SK-N-SH treated with all-trans-retinoic acid at 6 μM for 48 hours (cell line): ENCODE data around the gene KIAA0513.

ENCODE experiments used
- ATAC-seq: fragments of 200-7000 bp; cut with Tn5 transposase; 3 replicates; pipeline ENCODE4 v1.9.1; 2020; ENCODE audit warnings: mild to moderate bottlenecking, moderate library complexity
- ARNTL ChIP-seq: fragments of 450-650 bp; formaldehyde crosslinking; IDR thresholded peaks from 2 replicates; pipeline ENCODE4 v1.5.0; 2020; ENCODE audit warnings: low read depth, mild to moderate bottlenecking, moderate library complexity, borderline replicate concordance
- CREB5 ChIP-seq: fragments of 250-450 bp; sonication (Bioruptor Pico); IDR thresholded peaks from 2 replicates; pipeline ENCODE4 v1.5.1; 2020; ENCODE audit warnings: low read depth, mild to moderate bottlenecking, moderate library complexity
- CSDC2 ChIP-seq: fragments of 250-450 bp; sonication (Bioruptor Pico); IDR thresholded peaks from 2 replicates; pipeline ENCODE4 v1.5.0; 2020; ENCODE audit warnings: mild to moderate bottlenecking, moderate library complexity
- CSRNP3 ChIP-seq: fragments of 250-450 bp; sonication (Bioruptor Pico); IDR thresholded peaks from 2 replicates; pipeline ENCODE4 v1.5.1; 2021; ENCODE audit warnings: mild to moderate bottlenecking, moderate library complexity
- ESRRG ChIP-seq: fragments of 250-450 bp; sonication (Bioruptor Pico); IDR thresholded peaks from 2 replicates; pipeline ENCODE4 v1.6.1; 2021; ENCODE audit warnings: mild to moderate bottlenecking
- GLIS3 ChIP-seq: fragments of 250-450 bp; sonication (Bioruptor Pico); IDR thresholded peaks from 2 replicates; pipeline ENCODE4 v1.5.0; 2020; ENCODE audit warnings: mild to moderate bottlenecking, moderate library complexity
- OSR1 ChIP-seq: fragments of 250-450 bp; sonication (Bioruptor Pico); IDR thresholded peaks from 2 replicates; pipeline ENCODE4 v1.8.0; 2022; ENCODE audit warnings: moderate library complexity, mild to moderate bottlenecking, inconsistent platforms
- PPARA ChIP-seq: fragments of 250-450 bp; sonication (Bioruptor Pico); IDR thresholded peaks from 2 replicates; pipeline ENCODE4 v1.5.0; 2020; ENCODE audit warnings: mild to moderate bottlenecking, borderline replicate concordance
- RARB ChIP-seq: fragments of 250-450 bp; sonication (Bioruptor Pico); IDR thresholded peaks from 2 replicates; pipeline ENCODE4 v1.8.0; 2021; ENCODE audit warnings: mild to moderate bottlenecking, moderate library complexity
- SNAI2 ChIP-seq: fragments of 250-450 bp; sonication (Bioruptor Pico); IDR thresholded peaks from 2 replicates; pipeline ENCODE4 v1.5.0; 2020; ENCODE audit warnings: mild to moderate bottlenecking, moderate library complexity
- TCF4 ChIP-seq: fragments of 250-450 bp; sonication (Bioruptor Pico); IDR thresholded peaks from 2 replicates; pipeline ENCODE4 v1.8.0; 2021; ENCODE audit warnings: mild to moderate bottlenecking, moderate library complexity, borderline replicate concordance
- TOX ChIP-seq: fragments of 250-450 bp; sonication (Bioruptor Pico); IDR thresholded peaks from 2 replicates; pipeline ENCODE4 v1.8.0; 2021; ENCODE audit warnings: mild to moderate bottlenecking, moderate library complexity, borderline replicate concordance
- TSHZ2 ChIP-seq: fragments of 250-450 bp; sonication (Bioruptor Pico); IDR thresholded peaks from 2 replicates; pipeline ENCODE4 v1.5.0; 2020; ENCODE audit warnings: mild to moderate bottlenecking, moderate library complexity
- ZC3H10 ChIP-seq: fragments of 250-450 bp; sonication (Bioruptor Pico); IDR thresholded peaks from 2 replicates; pipeline ENCODE4 v1.5.1; 2021; ENCODE audit warnings: mild to moderate bottlenecking, moderate library complexity
- ZFP3 ChIP-seq: fragments of 250-450 bp; sonication (Bioruptor Pico); IDR thresholded peaks from 2 replicates; pipeline ENCODE4 v1.5.0; 2020; ENCODE audit warnings: mild to moderate bottlenecking, moderate library complexity
- ZNF565 ChIP-seq: fragments of 450-650 bp; formaldehyde crosslinking; conservative IDR thresholded peaks from 2 replicates; pipeline ENCODE4 v1.5.0; 2020; ENCODE audit warnings: low read depth, mild to moderate bottlenecking, moderate library complexity
- ZNF70 ChIP-seq: fragments of 450-650 bp; formaldehyde crosslinking; IDR thresholded peaks from 2 replicates; pipeline ENCODE4 v1.5.0; 2020; ENCODE audit warnings: mild to moderate bottlenecking, moderate library complexity
- ZNF8 ChIP-seq: fragments of 450-650 bp; formaldehyde crosslinking; IDR thresholded peaks from 2 replicates; pipeline ENCODE4 v1.5.0; 2020; ENCODE audit warnings: mild to moderate bottlenecking, moderate library complexity
- TF ChIP-seq, protein P1 (sequence below): fragments of 250-450 bp; sonication (Bioruptor Pico); IDR thresholded peaks from 2 replicates; pipeline ENCODE4 v1.8.0; 2020; ENCODE audit warnings: mild to moderate bottlenecking, moderate library complexity, borderline replicate concordance

KIAA0513 gene

DNA sequence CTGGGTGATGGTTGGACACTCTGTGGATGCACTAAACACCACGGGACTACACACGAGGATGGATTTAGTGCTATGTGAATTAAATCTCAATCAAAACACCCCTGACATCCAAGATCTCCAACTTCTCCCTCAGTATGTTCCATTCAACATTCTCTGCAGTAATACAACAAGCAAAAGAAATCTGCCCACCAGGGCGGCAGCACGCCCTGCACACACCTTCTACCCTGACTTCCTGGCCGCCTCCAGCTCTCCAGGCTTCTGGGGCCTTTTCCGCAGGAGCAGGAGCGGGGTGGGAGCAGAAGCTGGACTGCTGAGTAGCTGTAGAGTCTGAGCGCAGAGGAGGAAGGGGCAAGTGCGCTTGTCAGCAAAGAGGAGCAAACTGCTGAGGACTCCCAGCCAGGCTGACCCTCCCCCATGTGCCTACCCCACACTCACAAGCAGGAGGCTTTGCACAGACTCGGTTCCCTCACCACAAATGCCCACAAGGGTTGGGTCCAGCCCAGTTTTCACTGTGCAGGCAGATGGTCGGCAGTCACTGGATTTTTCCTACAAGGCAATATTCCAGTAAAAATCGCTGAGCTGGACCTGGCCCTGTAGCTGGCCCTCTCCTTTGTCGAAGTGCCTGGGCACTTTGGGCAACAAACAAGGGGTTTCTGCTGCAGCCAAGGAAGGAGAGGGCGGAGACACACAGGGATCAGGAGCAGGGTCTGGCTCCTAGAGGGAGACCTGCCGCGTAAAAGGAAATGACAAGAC, 39.1 kb upstream of the KIAA0513 start:
- TF ChIP-seq RARB (CRISPR knock-in tag) (no peak), GLIS3 (CRISPR knock-in tag) (no peak)
- ATAC-seq = no peak

DNA sequence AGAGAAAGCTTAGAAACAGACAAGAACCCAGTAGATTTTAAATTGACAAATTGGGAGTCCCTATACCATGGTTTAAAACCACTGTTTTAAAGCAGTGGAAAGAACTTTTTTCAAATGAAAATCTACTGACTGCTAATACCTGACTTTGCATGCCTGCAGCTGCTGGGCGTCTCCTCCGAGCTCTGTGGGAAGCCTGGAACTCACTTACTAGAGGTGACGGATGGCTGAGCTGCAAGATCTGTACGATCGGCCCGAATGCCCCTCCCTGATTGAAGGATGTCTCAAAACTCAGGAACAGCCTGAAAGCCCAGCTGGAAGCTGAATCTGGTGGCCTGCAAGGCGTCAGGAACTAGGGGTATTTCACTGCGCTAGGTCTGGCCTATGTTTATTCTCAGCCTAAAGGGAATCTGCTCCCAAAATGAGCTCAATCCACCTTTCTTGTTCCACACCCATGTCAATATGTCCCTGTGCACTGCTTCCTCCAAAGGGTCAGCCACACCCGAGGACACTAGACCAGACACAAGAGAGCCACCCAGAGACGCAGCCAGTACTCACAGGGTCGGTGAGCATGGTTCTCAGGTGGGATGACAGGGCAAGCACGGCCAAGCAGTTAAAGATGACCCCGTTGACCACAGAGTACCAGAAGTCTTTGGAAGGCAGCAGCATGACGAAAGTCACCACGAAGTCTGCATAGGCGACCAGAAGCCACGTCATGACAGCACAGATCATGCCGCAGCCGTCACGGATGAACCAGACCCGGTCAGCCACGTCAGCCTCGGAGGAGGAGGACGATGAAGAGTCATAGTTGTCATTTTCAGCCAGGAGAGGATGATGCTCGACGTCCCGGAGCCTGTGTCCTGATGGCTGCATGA, 37.6 kb upstream of the KIAA0513 start:
- no peak for ATAC-seq
- TF ChIP-seq GLIS3 (CRISPR knock-in tag) = no peak
- TF ChIP-seq ESRRG (CRISPR knock-in tag) = no peak
- TF ChIP-seq, protein P1, sequence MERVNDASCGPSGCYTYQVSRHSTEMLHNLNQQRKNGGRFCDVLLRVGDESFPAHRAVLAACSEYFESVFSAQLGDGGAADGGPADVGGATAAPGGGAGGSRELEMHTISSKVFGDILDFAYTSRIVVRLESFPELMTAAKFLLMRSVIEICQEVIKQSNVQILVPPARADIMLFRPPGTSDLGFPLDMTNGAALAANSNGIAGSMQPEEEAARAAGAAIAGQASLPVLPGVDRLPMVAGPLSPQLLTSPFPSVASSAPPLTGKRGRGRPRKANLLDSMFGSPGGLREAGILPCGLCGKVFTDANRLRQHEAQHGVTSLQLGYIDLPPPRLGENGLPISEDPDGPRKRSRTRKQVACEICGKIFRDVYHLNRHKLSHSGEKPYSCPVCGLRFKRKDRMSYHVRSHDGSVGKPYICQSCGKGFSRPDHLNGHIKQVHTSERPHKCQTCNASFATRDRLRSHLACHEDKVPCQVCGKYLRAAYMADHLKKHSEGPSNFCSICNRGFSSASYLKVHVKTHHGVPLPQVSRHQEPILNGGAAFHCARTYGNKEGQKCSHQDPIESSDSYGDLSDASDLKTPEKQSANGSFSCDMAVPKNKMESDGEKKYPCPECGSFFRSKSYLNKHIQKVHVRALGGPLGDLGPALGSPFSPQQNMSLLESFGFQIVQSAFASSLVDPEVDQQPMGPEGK (CRISPR knock-in tag) = no peak
- no peak for TF ChIP-seq CSDC2 (CRISPR knock-in tag)

- no peak for ATAC-seq
- TF ChIP-seq ZNF8 (CRISPR knock-in tag) (no peak), TCF4 (no peak), TOX (CRISPR knock-in tag) (no peak), ZNF70 (no peak), PPARA (no peak), GLIS3 (CRISPR knock-in tag) (no peak), ZFP3 (CRISPR knock-in tag) (no peak), RARB (CRISPR knock-in tag) (no peak), ARNTL (no peak), CSDC2 (CRISPR knock-in tag) (no peak), CSRNP3 (CRISPR knock-in tag) (no peak), TSHZ2 (CRISPR knock-in tag) (no peak), ZNF565 (no peak)
Observed at GRCh38 chr16:84990782-84991181, 36.8 kb upstream of the KIAA0513 start.

GRCh38 chr16:84992717-84993075, 34.9 kb upstream of the KIAA0513 start:
- ATAC-seq = no peak

More at GRCh38 chr16:84992717-84993075, 34.9 kb upstream of the KIAA0513 start:
- TF ChIP-seq PPARA = no peak
- TF ChIP-seq ZC3H10 = no peak
- TF ChIP-seq GLIS3 (CRISPR knock-in tag) = no peak
- TF ChIP-seq CREB5 (CRISPR knock-in tag) = no peak
- no peak for TF ChIP-seq SNAI2 (CRISPR knock-in tag)
- TF ChIP-seq CSRNP3 (CRISPR knock-in tag) = no peak
- TF ChIP-seq TCF4 = no peak
- TF ChIP-seq ZNF565 = no peak
- TF ChIP-seq OSR1 (CRISPR knock-in tag) = no peak
